Measurements from ENCODE around the gene SMIM27. TPM values are rescaled to one million over a fixed set of nuclear protein-coding genes. Genes with fewer than 3 reads are reported as not detected.

The SMIM27 gene, protein sequence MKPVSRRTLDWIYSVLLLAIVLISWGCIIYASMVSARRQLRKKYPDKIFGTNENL
- total RNA-seq: 1 to 10 TPM; 1.1 to 5.3 (median 2.0) TPM

DNA sequence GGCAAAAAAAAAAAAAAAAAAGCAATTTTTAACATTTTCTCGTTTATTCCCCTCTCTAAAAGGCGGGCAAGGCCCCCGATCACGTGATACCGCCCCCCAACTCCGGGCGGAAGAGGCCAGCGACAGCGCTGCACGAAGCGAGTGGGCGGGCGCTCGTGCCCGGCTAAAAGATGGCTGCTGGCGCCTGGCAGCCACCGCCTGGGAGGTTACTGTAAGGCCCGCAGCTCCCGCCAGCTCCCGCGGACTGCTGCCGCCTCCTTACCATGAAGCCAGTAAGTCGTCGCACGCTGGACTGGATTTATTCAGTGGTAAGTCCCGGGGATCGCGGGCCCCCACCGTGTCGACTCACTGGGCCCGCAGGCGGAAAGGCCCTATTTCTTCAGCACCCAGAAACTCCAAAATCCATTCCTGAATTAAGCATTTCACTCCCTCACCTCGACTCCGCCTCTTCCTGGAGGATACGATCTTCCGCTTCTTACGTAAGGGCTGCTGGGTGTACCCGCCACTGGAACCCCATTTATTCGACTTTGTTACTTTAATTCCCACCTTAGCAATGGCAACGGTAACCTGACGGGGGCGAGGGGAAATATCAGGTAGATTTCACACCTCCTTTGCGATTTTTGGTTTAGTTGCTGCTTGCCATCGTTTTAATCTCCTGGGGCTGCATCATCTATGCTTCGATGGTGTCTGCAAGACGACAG, at the start of gene SMIM27, which contains the start of gene TOPORS:
Gene SMIM27 (plus strand): TSS at position 156 of the 701 bp plus-strand sequence. CDS start 108 bp downstream, at position 264.
Gene TOPORS (minus strand): TSS at position 415 of the 701 bp plus-strand sequence. CDS start 150 bp downstream, at position 265.
- TF ChIP-seq, protein P1, sequence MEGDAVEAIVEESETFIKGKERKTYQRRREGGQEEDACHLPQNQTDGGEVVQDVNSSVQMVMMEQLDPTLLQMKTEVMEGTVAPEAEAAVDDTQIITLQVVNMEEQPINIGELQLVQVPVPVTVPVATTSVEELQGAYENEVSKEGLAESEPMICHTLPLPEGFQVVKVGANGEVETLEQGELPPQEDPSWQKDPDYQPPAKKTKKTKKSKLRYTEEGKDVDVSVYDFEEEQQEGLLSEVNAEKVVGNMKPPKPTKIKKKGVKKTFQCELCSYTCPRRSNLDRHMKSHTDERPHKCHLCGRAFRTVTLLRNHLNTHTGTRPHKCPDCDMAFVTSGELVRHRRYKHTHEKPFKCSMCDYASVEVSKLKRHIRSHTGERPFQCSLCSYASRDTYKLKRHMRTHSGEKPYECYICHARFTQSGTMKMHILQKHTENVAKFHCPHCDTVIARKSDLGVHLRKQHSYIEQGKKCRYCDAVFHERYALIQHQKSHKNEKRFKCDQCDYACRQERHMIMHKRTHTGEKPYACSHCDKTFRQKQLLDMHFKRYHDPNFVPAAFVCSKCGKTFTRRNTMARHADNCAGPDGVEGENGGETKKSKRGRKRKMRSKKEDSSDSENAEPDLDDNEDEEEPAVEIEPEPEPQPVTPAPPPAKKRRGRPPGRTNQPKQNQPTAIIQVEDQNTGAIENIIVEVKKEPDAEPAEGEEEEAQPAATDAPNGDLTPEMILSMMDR (IDR thresholded peaks at IDR 0.05): no peak
- TF ChIP-seq POLR2A (IDR thresholded peaks at IDR 0.05): peak in 3 of 4 donors; percentile 62 to 78 (median 63)
- DNase-seq: peak; percentile 59
- Histone ChIP-seq H3K4me3 (peak within 1 kb of the TSS; percentile 64 to 94 (median 76)), H3K4me1 (peaks cover 0 to 46% (median 12%) of the 10 kb centered on the region in 3 donors), H3K27ac (peak within 1 kb of the TSS; percentile 91 to 98 (median 96)), H3K9me3 (no peaks in the 10 kb centered on the region), H3K36me3 (peaks cover 0 to 17% (median 0%) of the 10 kb centered on the region in 3 donors), H3K27me3 (no peaks in the 10 kb centered on the region)
- intact Hi-C loops (cut with DNase I): no loop called here
- 0 to 1% methylated on average over 38 to 41 of the region's 46 CpGs for WGBS, 2 donors

DNA sequence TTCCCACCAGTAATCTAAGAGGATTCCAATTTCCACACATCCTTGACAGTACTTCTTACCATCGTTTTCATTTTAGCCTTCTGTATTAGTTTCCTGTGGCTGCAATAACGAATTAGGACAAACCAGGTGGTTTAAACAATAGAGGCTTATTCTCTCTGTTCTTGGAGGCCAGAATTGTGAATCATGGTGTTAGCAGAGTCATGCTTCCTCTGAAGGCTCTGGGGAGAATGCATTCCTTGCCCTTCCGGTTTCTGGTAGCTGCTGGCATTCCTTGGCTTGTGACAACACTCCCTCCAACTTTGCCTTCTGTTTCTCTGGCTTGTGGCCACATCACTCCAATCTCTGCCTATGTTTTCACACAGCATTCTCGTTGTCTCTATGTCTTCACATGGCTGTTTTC, 49.7 kb upstream of the SMIM27 start:
- peaks cover 0 to 14% (median 0%) of the 10 kb centered on the region in 3 donors for H3K4me1 ChIP-seq
- peaks cover 0 to 29% (median 0%) of the 10 kb centered on the region in 3 donors for H3K36me3 ChIP-seq
- peaks cover 0 to 6% (median 0%) of the 10 kb centered on the region in 3 donors for H3K9me3 ChIP-seq
- no peaks in the 10 kb centered on the region for H3K27me3 ChIP-seq
- H3K4me3 ChIP-seq: no peak overlapping the region
- DNase-seq: no peak
- H3K27ac ChIP-seq: peak overlapping the region; percentile 26 to 75 (median 48)
- no peak for TF ChIP-seq POLR2A (IDR thresholded peaks at IDR 0.05)
- TF ChIP-seq, protein P1 (IDR thresholded peaks at IDR 0.05): no peak
- intact Hi-C loops (cut with DNase I): no loop called here
- WGBS, 2 donors: 32 to 42% methylated on average over 3 to 4 of the region's 4 CpGs

DNA sequence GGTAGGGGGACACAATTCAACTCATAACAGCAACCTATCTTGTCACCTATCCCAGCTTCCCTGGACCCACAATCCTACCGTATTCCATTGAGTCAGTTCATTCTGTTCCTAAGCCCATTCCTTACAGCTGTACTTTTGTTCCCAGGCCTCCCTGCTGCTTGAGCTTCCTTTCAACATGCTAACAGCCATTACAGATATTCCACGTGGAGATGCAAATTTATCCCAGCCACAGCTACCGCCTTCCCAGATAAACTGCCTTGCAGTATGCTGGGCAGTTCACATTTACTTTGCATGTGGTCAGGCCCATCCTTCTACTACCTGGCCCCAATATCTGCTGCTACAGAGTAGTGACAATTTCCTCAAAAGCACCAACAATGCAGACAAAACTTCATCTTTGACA, 49.1 kb upstream of the SMIM27 start:
- no peak for DNase-seq
- 72 to 91% methylated on average over 3 of the region's 3 CpGs for WGBS, 2 donors
- intact Hi-C loops (cut with DNase I): no loop called here
- no peaks in the 10 kb centered on the region for H3K27me3 ChIP-seq
- peaks cover 0 to 6% (median 0%) of the 10 kb centered on the region in 3 donors for H3K9me3 ChIP-seq
- H3K4me3 ChIP-seq: no peak overlapping the region
- TF ChIP-seq POLR2A (IDR thresholded peaks at IDR 0.05): no peak
- TF ChIP-seq, protein P1 (IDR thresholded peaks at IDR 0.05): no peak
- H3K4me1 ChIP-seq: peaks cover 0 to 19% (median 0%) of the 10 kb centered on the region in 3 donors
- H3K27ac ChIP-seq: peak overlapping the region; percentile 22 to 60 (median 32)
- H3K36me3 ChIP-seq: peaks cover 0 to 25% (median 0%) of the 10 kb centered on the region in 3 donors

DNA sequence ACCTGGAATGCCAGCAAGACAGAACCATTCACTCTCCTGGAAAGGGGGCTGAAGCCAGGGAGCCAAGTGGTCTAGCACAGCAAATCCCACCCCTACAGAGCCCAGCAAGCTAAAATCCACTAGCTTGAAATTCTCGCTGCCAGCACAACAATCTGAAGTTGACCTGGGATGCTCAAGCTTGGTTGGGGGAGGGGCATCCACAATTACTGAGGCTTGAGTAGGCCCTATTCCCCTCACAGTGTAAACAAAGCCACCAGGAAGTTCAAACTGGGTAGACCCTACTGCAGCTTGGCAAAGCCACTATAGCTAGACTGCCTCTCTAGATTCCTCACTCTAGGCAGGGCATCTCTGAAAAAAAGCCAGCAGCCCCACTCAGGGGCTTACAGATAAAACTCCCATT, 43.4 kb upstream of the SMIM27 start:
- intact Hi-C loops (cut with DNase I): no loop called here
- WGBS, 2 donors: no CpG with 5 or more reads among the region's 1 CpG
- Histone ChIP-seq H3K4me3 (no peak overlapping the region), H3K27ac (no peak overlapping the region), H3K27me3 (no peaks in the 10 kb centered on the region), H3K9me3 (no peaks in the 10 kb centered on the region), H3K4me1 (peaks cover 0 to 25% (median 0%) of the 10 kb centered on the region in 3 donors), H3K36me3 (no peaks in the 10 kb centered on the region)
- no peak for DNase-seq
- no peak for TF ChIP-seq POLR2A (IDR thresholded peaks at IDR 0.05)
- TF ChIP-seq, protein P1 (IDR thresholded peaks at IDR 0.05): no peak

DNA sequence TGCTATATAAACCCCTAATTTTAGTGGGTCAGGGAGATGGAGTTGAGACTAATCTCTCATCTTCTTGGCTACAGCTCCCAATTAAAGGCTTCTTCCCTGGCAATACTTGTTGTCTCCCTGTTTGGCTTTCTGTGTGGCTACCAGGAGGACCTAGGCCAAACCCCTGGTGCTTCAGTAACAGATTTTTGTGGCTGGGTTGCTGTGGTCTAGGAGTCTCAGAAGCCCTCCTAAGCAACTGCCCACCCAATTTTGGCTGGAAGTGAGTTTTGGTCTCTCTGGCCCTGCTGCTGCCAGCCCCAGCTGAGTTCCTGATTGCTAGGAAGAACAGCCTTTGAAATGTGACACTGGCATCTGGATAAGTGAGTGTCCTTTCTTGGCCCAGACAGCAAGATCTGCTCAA, 35.9 kb upstream of the SMIM27 start:
- Histone ChIP-seq H3K27me3 (no peaks in the 10 kb centered on the region), H3K4me1 (peaks cover 0 to 4% (median 4%) of the 10 kb centered on the region in 3 donors), H3K9me3 (no peaks in the 10 kb centered on the region), H3K27ac (peak overlapping the region in 1 of 4 donors; percentile 14), H3K36me3 (no peaks in the 10 kb centered on the region), H3K4me3 (no peak overlapping the region)
- TF ChIP-seq POLR2A (IDR thresholded peaks at IDR 0.05): no peak
- TF ChIP-seq, protein P1 (IDR thresholded peaks at IDR 0.05): no peak
- DNase-seq: no peak
- intact Hi-C loops (cut with DNase I): no loop called here

Measured in esophagus squamous epithelium (tissue), 5 donors.